Measurements from ENCODE around the gene DCLK1.

- TF ChIP-seq, protein P1, sequence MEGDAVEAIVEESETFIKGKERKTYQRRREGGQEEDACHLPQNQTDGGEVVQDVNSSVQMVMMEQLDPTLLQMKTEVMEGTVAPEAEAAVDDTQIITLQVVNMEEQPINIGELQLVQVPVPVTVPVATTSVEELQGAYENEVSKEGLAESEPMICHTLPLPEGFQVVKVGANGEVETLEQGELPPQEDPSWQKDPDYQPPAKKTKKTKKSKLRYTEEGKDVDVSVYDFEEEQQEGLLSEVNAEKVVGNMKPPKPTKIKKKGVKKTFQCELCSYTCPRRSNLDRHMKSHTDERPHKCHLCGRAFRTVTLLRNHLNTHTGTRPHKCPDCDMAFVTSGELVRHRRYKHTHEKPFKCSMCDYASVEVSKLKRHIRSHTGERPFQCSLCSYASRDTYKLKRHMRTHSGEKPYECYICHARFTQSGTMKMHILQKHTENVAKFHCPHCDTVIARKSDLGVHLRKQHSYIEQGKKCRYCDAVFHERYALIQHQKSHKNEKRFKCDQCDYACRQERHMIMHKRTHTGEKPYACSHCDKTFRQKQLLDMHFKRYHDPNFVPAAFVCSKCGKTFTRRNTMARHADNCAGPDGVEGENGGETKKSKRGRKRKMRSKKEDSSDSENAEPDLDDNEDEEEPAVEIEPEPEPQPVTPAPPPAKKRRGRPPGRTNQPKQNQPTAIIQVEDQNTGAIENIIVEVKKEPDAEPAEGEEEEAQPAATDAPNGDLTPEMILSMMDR (IDR thresholded peaks at IDR 0.05) = no peak
- no peak for TF ChIP-seq POLR2A (IDR thresholded peaks at IDR 0.05)
Observed at GRCh38 chr13:35879111-35879510, 252.1 kb downstream of the DCLK1 start.
